NT2/D1 (cell line): Measurements from ENCODE around the gene TBX1.

Experiments
- DNase-seq: peaks from one replicate; pipeline ENCODE4 v3.0.0-alpha.2; 2011; ENCODE audit warnings: low read depth, low spot score
- H3K27me3 ChIP-seq: 2 replicates; pipeline ENCODE4 v1.6.0; 2011; ENCODE audit warnings: mild to moderate bottlenecking; ENCODE audit not compliant: insufficient read length, insufficient read depth
- H3K36me3 ChIP-seq: 2 replicates; pipeline ENCODE4 v1.6.1; 2011; ENCODE audit warnings: mild to moderate bottlenecking, low read length, mixed read lengths; ENCODE audit not compliant: insufficient read depth, insufficient read length
- H3K4me1 ChIP-seq: 2 replicates; pipeline ENCODE4 v1.5.1; 2011; ENCODE audit not compliant: insufficient read depth, insufficient read length
- H3K4me3 ChIP-seq: 2 replicates; pipeline ENCODE4 v1.5.1; 2011; ENCODE audit warnings: low read depth; ENCODE audit not compliant: insufficient read length
- H3K9ac ChIP-seq: 2 replicates; pipeline ENCODE4 v1.6.0; 2011; ENCODE audit warnings: low read depth; ENCODE audit not compliant: insufficient read length
- H3K9me3 ChIP-seq: 2 replicates; pipeline ENCODE4 v1.5.1; 2011; ENCODE audit warnings: mild to moderate bottlenecking, low read length; ENCODE audit not compliant: insufficient read depth
- SUZ12 ChIP-seq: IDR thresholded peaks from 2 replicates; pipeline ENCODE4 v1.6.1; 2011; ENCODE audit not compliant: insufficient read length, insufficient read depth; ENCODE audit errors: extremely low read depth
- YY1 ChIP-seq: IDR thresholded peaks from 2 replicates; pipeline ENCODE4 v1.6.1; 2011; ENCODE audit not compliant: insufficient read length, insufficient read depth
- ZNF274 ChIP-seq: IDR thresholded peaks from 2 replicates; pipeline ENCODE4 v1.6.1; 2011; ENCODE audit warnings: mild to moderate bottlenecking, low read depth, low read length

TBX1 gene

DNA sequence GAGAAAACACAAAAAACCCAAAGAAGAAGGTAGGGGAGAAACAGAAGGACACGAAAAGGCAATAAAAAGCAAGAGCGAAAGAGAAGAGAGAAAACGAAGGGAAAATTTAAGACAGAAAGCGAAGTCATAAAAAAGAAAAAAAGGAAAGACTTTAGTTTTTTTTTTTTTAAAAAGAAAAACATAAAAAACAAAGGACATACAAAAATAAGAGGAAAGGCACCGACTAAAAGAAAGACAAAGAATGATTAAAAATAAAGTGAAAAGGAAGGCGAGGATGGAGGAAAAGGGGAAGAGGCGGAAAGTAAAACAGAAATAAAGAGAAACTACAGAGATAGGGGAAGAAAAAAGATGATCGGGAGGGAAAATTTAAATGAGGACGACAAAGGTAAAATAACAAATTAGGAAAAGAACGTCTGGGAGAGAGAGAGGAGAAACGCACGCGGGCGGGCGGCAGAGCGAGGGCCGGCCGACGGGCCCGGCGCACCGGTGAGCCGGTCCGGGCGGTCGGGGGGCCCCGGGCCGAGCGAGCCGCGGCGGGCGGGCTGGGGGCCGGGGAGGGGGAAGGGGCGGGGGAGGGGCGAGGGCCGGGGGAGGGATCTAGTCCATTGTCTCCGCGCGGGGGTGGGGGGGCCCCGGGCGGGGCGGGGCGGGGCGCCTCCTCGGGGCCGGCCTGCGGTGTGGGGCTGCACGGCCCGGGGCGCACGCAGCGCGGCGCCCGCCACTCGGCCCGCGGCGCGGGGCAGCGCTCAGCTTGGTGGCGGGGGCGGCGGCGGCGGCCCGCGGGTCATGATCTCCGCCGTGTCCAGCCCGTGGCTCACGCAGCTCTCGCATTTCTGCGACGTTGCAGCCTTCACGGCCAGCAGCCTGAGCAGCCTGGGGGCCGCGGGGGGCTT, at the start of gene TBX1:
TBX1 (plus strand) TSS at position 721 of the 893 bp plus-strand sequence; CDS start at position 787, 66 bp downstream.
- Histone ChIP-seq H3K4me1 (peaks cover 11% of the 10 kb centered on the region), H3K4me3 (peak within 1 kb of the TSS; percentile 34), H3K27me3 (peaks cover 94% of the 10 kb centered on the region), H3K9me3 (no peaks in the 10 kb centered on the region), H3K9ac (peak within 1 kb of the TSS; percentile 56), H3K36me3 (no peaks in the 10 kb centered on the region)
- TF ChIP-seq ZNF274 = no peak
- TF ChIP-seq SUZ12 = no peak
- TF ChIP-seq YY1 = no peak
- DNase-seq = no peak

DNA sequence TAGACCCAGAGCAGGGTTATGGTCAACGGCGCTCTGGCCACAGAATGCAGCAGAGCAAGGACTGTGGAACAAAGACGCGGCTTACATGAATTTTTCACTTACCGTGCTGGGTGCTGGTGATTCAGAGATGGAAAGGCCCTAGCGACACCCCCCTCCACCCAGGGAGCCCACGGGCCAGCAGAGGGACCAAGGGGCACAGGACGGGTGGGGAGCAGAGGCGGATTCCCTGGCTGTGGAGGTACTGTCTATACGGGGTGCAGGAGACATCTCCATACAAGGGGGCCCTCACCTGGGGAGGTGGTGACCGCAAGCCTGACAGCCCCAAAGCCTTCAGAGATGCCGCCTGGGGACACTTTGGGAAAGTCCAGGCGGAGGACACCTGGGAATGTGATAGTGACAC, 47.3 kb upstream of the TBX1 start:
- Histone ChIP-seq H3K9me3 (no peaks in the 10 kb centered on the region), H3K9ac (no peak overlapping the region), H3K27me3 (peaks cover 46% of the 10 kb centered on the region), H3K36me3 (no peaks in the 10 kb centered on the region), H3K4me3 (no peak overlapping the region), H3K4me1 (peaks cover 41% of the 10 kb centered on the region)
- no peak for DNase-seq
- TF ChIP-seq YY1 (no peak), SUZ12 (no peak), ZNF274 (no peak)

DNA sequence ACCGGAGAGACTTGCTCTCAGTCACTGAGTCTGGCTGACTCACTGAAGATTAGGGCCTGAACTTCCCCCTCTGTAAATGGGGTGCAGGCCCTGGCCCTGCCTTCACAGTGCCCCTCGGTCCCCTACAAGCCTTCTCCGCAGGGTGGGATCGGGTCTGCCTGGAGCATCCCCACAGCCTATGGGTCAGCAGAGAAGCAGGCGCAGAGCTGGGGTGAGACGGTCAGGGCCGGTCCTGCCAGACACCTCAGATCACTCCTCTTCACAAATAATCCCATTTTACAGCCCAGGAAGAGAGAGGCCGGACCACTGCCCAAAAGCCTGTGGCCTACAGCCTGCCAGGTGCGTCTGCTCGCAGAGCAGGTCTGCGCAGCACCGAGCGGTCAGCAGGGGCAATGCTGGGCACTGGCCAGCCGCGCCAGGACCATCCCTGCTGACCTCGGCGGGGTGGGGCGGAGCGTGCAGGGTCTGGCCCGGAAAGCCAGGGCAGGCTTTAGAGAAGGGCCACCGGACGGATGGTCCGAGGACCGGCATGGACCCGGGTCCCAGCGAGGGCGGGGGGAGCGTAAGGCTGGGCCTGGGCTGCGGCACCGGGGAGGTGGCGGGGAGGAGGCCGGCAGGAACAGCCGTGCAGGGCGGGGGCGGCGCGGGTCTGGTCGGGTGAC, 46.8 kb upstream of the TBX1 start:
- no peak for TF ChIP-seq SUZ12
- H3K27me3 ChIP-seq = peaks cover 48% of the 10 kb centered on the region
- H3K36me3 ChIP-seq = no peaks in the 10 kb centered on the region
- H3K9ac ChIP-seq = no peak overlapping the region
- peak overlapping the region; percentile 15 for H3K4me3 ChIP-seq
- H3K4me1 ChIP-seq = peaks cover 43% of the 10 kb centered on the region
- H3K9me3 ChIP-seq = no peaks in the 10 kb centered on the region
- no peak for DNase-seq

DNA sequence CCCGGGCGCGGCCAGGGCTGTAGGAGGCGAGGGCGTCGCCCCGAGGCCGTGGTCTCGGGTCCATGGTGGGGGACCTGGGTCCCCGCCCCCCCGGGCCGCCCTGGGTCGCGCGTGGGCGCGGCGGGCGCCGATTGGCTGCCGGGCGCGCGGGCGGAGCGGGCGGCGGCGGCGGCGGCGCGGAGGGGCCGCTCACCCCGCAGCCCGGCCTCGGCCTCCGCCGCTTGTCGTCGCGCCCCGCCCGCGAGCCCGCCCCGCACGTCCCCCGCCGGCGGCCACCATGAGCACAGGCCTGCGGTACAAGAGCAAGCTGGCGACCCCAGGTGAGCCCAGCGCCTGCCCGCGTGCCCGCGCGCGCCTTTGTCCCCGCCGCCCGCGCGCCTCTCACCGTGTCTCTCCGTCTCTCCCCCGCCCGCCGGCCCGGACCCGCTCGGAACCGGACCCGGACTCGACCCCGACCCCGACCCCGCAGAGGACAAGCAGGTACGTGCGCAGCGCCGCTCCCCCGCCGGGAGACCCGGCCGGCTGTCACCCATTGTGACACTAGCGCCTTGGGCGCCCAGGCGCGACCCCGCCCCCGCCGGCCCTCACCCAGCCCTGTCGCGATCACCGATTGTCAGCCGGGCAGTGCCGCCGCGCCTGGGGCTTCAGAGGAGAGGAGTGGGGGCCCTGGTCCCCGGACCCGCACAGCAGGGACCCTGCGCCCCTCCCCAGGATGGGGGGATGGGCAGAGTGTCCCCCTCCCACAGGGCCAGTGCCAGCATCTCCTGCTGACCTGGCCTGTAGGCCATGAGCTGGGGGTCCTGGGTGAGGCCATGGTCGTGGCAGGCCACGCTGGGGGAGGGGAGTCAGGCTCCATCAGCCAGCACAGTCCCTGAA, 46.0 kb upstream of the TBX1 start, which contains the start of gene SEPTIN5:
SEPTIN5 (plus strand) TSS at position 192 of the 876 bp plus-strand sequence; CDS start at position 278, 86 bp downstream.
- Histone ChIP-seq H3K27me3 (peaks cover 56% of the 10 kb centered on the region), H3K9ac (peak within 1 kb of the TSS; percentile 32), H3K4me3 (peak within 1 kb of the TSS; percentile 30), H3K36me3 (no peaks in the 10 kb centered on the region), H3K4me1 (peaks cover 38% of the 10 kb centered on the region), H3K9me3 (no peaks in the 10 kb centered on the region)
- no peak for DNase-seq
- TF ChIP-seq SUZ12 (no peak), YY1 (no peak), ZNF274 (no peak)

DNA sequence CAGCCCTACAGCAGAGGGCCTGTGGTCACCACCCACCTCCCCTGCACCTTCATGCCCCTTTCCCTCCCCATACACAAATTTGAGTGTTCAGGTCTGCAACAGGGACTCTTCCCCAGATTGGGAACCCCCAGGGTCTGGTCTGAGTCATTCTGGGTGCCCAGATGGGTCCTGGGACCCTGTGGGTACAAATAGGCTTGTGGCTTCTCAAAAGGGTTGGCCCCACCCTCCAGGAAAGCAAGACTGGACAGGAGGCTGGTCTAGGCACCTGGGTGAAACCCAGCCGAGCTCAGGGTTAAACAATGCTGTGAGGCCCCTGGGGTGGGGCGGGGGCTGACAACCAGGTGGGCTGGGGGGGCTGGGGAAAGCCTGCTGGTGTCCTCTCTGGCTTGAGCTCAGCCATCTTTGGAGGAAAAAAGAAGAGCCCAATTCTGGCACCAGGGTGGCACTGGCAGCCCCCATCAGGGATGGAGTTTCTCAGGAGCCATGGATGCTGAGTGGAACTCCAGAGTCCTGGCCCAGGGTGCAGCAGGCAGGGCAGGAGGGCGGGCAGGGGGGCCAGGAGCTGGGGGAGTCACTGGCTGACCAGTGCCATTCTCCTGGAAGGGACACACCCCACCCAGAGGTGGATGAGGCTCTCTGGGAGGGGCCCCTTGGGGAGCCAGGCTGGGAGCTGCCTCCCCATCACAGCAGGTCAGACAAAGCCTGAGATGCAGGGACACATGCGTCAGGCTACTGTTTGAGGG, 45.2 kb upstream of the TBX1 start:
- no peak for DNase-seq
- peak overlapping the region; percentile 30 for H3K4me3 ChIP-seq
- H3K9me3 ChIP-seq = no peaks in the 10 kb centered on the region
- H3K27me3 ChIP-seq = peaks cover 64% of the 10 kb centered on the region
- peak overlapping the region; percentile 32 for H3K9ac ChIP-seq
- H3K4me1 ChIP-seq = peaks cover 30% of the 10 kb centered on the region
- peaks cover 6% of the 10 kb centered on the region for H3K36me3 ChIP-seq
- TF ChIP-seq YY1 (no peak), ZNF274 (no peak), SUZ12 (no peak)

DNA sequence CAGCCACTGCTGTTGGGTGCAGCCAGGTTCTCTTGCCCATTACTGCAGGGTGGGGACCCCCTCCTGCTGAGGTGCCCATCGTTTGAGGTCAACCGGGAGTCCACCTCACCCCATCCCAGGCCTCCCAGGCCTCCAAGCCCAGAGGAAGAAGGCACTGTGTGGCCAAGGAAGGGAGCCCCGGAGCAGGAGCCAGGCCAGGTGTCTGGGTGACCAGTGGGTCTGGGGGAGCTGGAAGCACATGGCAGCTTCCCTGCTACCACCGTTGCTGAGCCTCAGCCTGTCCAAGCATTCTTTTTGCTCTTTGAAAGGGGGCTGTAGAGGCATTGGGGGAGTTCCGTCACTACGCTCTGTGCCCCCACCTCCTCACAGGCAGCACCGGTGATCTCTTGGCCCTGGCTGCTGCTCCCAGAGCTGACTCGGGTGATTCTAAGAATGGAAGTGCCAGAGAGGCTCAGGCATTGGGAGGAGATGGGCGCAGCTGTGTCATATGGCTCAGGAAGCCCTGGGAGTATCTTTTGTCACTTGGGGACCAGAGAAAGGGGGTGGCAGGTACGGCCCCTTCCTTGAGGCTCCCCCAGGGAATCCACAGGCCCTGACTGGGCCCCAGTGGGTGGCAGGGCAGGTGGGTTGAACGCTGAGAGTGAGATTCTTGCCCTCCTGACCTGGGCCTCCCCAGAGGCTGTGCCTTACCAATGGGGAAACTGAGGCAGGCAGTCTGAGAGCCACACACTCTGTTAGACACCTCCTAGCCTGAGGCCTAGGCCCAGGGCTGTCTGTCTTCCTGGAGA, 44.3 kb upstream of the TBX1 start:
- Histone ChIP-seq H3K27me3 (peaks cover 69% of the 10 kb centered on the region), H3K9me3 (no peaks in the 10 kb centered on the region), H3K36me3 (peaks cover 8% of the 10 kb centered on the region), H3K9ac (no peak overlapping the region), H3K4me1 (peaks cover 26% of the 10 kb centered on the region), H3K4me3 (no peak overlapping the region)
- no peak for DNase-seq
- TF ChIP-seq YY1 = no peak
- no peak for TF ChIP-seq ZNF274
- TF ChIP-seq SUZ12 = no peak
